Effector memory CD4-positive, alpha-beta T cell (primary cell): ENCODE results near the gene CCR7.

ENCODE experiments used
- DNase-seq, 3 donors: peaks; one replicate each; pipeline ENCODE4 v3.0.0-alpha.2; 2020
- H3K27ac ChIP-seq: 2 replicates; pipeline ENCODE4 v1.7.0; 2013; ENCODE audit warnings: mild to moderate bottlenecking, low read length, moderate library complexity; ENCODE audit not compliant: insufficient read depth, poor library complexity, severe bottlenecking
- H3K27me3 ChIP-seq: replicated peaks from 2 replicates; pipeline ENCODE4 v1.7.0; 2013; ENCODE audit warnings: mild to moderate bottlenecking, low read length; ENCODE audit not compliant: insufficient read depth, control insufficient read depth, poor library complexity, severe bottlenecking
- H3K36me3 ChIP-seq: 2 replicates; pipeline ENCODE4 v1.7.0; 2013; ENCODE audit warnings: mild to moderate bottlenecking, low read length, moderate library complexity; ENCODE audit not compliant: control insufficient read depth, insufficient read depth
- H3K4me1 ChIP-seq: 2 replicates; pipeline ENCODE4 v1.7.0; 2013; ENCODE audit warnings: low read length, mild to moderate bottlenecking; ENCODE audit not compliant: control insufficient read depth, insufficient read depth, poor library complexity, severe bottlenecking
- H3K4me3 ChIP-seq: 2 replicates; pipeline ENCODE4 v1.7.0; 2013; ENCODE audit warnings: low read length, low read depth, mild to moderate bottlenecking; ENCODE audit not compliant: insufficient read depth, poor library complexity, severe bottlenecking
- H3K9me3 ChIP-seq: 2 replicates; pipeline ENCODE4 v1.7.0; 2013; ENCODE audit warnings: mild to moderate bottlenecking, low read length, moderate library complexity; ENCODE audit not compliant: control insufficient read depth
- total RNA-seq, 3 donors: gene quantifications; one replicate each; lab custom pipeline; 2026; lab: John Stamatoyannopoulos, UW

Gene CCR7, protein sequence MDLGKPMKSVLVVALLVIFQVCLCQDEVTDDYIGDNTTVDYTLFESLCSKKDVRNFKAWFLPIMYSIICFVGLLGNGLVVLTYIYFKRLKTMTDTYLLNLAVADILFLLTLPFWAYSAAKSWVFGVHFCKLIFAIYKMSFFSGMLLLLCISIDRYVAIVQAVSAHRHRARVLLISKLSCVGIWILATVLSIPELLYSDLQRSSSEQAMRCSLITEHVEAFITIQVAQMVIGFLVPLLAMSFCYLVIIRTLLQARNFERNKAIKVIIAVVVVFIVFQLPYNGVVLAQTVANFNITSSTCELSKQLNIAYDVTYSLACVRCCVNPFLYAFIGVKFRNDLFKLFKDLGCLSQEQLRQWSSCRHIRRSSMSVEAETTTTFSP
- total RNA-seq, result 98.2 to 117 (median 103) reads per million in 3 donors

DNA sequence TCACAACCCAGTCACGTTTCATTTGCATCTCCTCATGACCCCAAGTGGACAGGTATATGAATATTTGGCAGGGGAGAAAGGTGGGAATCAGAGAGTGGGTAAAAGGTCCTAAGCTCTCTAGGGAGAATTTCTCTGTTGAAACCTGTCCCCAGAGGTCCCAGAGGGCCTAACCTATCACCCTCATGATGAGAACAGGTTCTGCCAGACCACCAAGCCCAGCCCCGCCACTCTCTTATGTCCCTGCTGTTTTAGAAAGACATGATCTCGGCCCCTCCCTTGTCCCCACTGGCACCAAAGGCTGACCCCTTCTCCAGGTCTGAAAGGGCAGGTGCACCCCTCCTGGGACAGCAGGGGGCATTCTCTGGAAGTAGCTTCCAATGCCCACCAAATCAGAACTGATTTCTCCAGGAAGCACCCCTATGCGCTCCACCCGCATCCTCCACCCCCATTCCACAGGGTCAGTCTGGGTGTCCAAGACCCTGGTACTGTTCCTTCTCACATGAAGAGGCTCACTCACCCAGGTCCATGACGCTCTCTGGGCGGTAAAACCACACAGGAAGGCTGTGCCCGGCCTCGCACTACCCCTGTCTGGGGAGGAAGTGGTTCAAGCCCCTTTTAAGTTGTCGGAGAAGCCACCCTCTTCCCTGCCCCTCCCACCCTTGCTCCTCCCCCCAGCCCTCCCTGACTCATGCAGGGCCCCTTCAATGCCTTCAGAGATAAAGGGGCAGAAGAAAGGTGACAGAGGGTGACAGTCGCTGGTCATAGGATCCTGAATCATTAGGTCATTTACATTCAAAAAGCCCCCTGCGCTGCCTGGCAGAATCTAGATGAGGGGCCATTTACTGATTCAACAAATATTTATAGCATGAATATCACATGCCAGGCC is at the start of gene CCR7:
TSS of gene CCR7 (minus strand) at position 590 of the 886 bp plus-strand sequence. CDS start at position 527, 63 bp downstream.
- H3K27me3 ChIP-seq, result no peaks in the 10 kb centered on the region
- H3K4me1 ChIP-seq, result peaks cover 61% of the 10 kb centered on the region

DNA sequence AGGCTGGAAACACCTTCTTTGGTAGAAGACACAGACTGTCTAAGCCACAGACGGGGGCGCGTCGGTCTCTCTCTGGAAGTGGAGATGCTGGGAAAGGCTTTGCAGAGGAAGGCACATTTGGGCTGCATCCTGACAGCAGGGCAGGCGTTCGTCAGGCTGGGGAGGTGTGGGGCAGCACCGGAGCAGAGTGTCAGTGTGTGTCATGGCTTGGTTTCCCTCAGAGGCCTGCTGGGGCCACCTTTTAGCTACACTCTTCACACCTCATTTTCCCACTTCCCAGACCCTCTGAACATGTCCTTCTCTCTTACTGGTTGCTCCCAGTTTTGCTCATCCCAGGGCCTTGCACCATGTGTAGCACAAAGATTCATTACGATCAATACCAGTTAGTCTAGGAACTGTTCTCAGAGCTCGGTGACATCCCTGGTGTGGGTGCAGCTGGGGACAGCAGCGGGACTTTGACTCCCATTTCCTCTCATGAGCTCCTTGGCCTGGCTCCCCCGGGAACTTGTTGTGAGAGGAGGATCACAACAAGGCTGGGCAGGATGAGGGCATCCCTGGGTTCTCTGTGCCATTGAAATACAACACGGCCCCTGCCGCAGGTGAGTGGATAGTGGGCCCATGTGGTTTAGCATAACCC is 49.3 kb upstream of the CCR7 start:
- DNase-seq, result no peak
- peak overlapping the region; percentile 95 for H3K27ac ChIP-seq
- no peaks in the 10 kb centered on the region for H3K9me3 ChIP-seq
- peaks cover 53% of the 10 kb centered on the region for H3K4me1 ChIP-seq
- no peak overlapping the region for H3K4me3 ChIP-seq
- H3K27me3 ChIP-seq, result no peaks in the 10 kb centered on the region
- no peaks in the 10 kb centered on the region for H3K36me3 ChIP-seq

More for the DNA sequence above, at the start of gene CCR7:
- Histone ChIP-seq H3K36me3 (no peaks in the 10 kb centered on the region), H3K27ac (peak within 1 kb of the TSS; percentile 99), H3K9me3 (no peaks in the 10 kb centered on the region), H3K4me3 (peak within 1 kb of the TSS; percentile 87)
- peak; percentile 72 to 86 (median 86) for DNase-seq

DNA sequence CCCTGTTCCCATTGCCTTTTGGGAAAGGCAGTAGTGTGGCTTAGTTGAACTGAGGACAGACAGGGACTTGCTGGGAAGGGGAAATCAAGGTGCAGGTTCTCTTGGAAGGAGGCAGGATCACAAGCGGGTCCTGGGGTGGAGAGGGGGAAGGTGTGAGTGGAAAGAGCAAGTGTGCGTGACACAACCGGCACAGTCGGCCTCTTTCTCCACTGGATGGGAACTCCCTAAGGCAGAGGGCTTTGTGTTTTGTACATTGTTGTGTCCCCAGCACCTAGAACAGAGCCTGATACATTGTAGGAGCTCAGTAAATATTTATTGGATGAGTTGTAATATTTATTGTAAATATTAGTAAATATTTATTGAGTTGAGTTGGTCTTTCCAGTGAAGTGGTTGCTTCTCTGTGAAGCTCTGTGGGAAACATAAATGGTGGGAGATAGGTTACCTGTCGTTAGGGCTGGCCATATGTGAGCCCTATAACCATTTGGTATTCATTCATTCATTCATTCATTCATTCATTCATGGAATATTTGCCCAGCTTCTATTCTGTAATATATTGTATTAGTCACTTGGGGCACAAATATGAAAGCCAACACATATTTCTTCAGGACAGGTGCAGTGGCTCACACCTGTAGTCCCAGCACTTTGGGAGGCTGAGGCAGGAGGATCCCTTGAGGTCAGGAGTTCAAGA is 48.3 kb upstream of the CCR7 start:
- H3K27me3 ChIP-seq, result no peaks in the 10 kb centered on the region
- no peaks in the 10 kb centered on the region for H3K9me3 ChIP-seq
- H3K27ac ChIP-seq, result peak overlapping the region; percentile 95
- peaks cover 58% of the 10 kb centered on the region for H3K4me1 ChIP-seq
- H3K36me3 ChIP-seq, result no peaks in the 10 kb centered on the region
- DNase-seq, result no peak
- H3K4me3 ChIP-seq, result peak overlapping the region; percentile 26

DNA sequence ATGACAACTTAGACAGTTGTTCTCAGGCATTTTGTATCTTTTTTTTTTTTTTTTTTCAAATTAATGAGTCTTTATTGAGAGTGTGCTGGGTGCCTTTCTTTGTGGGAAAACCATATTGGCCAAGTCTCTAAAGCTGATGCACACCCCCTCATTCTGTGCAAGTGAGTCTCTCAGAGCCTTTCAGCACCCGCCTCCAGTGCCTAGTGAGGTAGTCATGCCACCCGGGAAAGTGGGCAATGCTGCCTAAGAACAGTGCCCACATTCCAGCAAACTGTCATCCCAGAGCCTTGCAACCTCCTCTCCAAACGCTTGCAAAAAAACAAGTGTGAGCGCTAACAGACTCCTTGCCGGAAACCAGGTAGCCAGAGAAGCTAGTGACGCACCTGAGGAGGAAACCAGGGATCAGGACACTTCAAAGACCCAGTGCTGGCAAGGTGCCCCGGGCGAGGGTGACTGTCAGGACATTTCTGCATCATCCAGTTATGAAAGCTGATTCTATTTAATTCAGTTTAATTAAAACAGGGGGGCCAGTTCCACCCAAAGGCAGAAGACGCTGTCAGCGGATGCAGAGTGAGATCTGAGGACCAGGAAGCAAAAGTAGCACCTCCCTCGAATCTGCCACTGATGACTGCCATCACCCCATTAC is 47.5 kb upstream of the CCR7 start:
- peak overlapping the region; percentile 95 for H3K27ac ChIP-seq
- H3K36me3 ChIP-seq, result no peaks in the 10 kb centered on the region
- peak overlapping the region; percentile 26 for H3K4me3 ChIP-seq
- H3K4me1 ChIP-seq, result peaks cover 67% of the 10 kb centered on the region
- no peaks in the 10 kb centered on the region for H3K27me3 ChIP-seq
- DNase-seq, result peak; percentile 71 to 87 (median 73)
- no peaks in the 10 kb centered on the region for H3K9me3 ChIP-seq

DNA sequence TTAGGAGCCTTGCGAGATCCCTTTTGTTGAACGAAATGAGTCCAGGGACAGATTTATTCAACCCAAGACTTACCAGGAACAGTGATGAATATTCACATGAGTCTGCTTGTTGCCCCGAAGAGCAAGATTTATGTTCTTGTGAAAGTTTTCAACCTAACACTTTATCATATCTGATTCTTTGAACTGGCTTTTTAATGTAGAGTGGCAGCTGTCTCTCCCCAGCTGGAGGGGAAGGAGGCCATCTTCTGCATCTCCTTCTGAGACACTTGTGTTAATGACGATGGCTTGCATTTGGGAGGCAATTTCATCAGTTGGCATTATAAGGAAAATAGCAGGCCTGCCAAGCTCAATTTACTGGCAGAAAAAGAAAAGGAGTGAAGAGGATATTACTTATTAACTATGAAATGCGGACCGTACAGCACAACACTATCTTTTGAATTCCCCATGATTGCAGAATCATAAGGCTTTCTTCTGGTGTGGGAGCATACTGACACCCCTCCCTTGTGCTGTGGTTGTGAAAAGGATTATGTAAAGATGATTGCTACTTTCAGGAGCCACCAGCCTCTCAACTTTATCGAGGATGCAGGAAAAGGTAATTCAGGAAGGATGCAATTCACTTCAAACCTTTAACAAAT is 46.7 kb upstream of the CCR7 start:
- DNase-seq, result no peak
- Histone ChIP-seq H3K9me3 (no peaks in the 10 kb centered on the region), H3K27me3 (no peaks in the 10 kb centered on the region), H3K4me3 (no peak overlapping the region), H3K36me3 (no peaks in the 10 kb centered on the region), H3K27ac (peak overlapping the region; percentile 95), H3K4me1 (peaks cover 75% of the 10 kb centered on the region)

DNA sequence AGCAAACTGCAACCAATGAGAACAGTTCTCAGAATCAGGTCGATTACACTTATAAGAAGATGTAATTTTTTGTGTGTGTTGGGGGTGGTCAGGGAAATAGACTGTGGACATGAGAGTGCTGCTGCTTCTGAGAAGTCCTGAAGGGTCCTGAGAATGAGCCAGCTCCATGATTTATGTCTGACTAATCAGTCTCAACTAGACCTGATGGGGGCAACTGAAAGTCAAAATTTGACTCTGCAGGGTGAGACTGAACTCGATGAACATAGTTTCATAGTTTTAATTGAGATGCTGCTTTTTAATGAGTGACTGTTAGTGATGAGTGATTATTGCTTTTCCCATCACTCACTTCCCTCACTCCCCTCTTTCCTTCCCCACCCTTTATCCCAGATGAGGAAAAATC is 45.1 kb upstream of the CCR7 start:
- Histone ChIP-seq H3K9me3 (no peaks in the 10 kb centered on the region), H3K27me3 (no peaks in the 10 kb centered on the region), H3K4me3 (no peak overlapping the region), H3K36me3 (no peaks in the 10 kb centered on the region), H3K4me1 (peaks cover 80% of the 10 kb centered on the region), H3K27ac (peak overlapping the region; percentile 99)
- no peak for DNase-seq

DNA sequence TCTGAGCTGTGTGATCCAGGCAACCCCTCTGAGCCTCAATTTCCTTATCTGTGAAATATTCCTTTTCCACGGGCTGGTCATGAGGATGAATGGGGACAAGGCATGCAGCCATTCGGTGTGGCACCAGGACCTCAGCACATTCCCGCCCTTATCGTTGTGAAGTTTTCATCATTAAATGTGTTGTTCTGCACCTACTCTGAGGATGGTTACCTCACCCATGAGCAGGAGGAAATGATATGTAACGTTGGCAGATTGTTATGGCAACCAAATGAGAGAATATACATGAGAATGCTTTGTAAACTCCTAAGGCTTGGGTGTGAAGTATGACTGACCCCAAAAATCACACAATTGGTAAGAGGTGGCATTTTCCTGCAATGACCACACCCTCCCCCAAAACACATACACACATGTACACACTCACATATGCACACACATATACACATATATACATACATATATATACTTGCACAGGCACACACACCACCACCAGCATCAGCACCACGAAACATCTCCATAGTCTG is 42.8 kb upstream of the CCR7 start:
- Histone ChIP-seq H3K4me3 (no peak overlapping the region), H3K27ac (peak overlapping the region; percentile 99), H3K4me1 (peaks cover 82% of the 10 kb centered on the region), H3K36me3 (no peaks in the 10 kb centered on the region), H3K27me3 (no peaks in the 10 kb centered on the region), H3K9me3 (no peaks in the 10 kb centered on the region)
- DNase-seq, result peak in 1 of 3 donors; percentile 42

DNA sequence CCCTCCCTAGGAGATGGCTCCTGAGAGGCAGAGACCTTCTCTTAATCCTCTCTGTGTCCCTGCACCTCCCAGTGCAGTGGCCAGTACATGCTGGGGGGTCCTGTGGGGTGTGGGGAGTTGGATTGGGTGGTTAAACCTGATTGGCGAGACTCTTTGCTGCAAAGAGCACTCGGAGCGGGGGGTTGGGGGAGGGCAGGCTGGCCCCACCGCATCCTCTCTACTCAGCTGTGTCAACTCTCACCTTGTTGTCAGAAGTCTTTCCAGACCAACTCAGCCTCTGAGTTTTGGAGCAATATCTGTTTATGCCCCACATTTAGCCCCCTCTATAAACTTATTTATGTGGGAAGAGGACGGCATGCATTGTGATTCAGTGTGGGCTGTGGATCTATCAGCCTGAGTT is 42.4 kb upstream of the CCR7 start:
- Histone ChIP-seq H3K27me3 (no peaks in the 10 kb centered on the region), H3K9me3 (no peaks in the 10 kb centered on the region), H3K27ac (peak overlapping the region; percentile 99), H3K36me3 (no peaks in the 10 kb centered on the region), H3K4me3 (no peak overlapping the region), H3K4me1 (peaks cover 83% of the 10 kb centered on the region)
- peak in 1 of 3 donors; percentile 34 for DNase-seq
